HG02852 (cell line): ENCODE measurements around the gene KCNT2.
"Not testable (repeated sequence)": the region's sequence is repeated elsewhere in the genome, so short reads cannot be mapped to it uniquely, and the experiment has no call there.

ENCODE experiments used
- ATAC-seq: cut with Tn5 transposase; IDR thresholded peaks from one replicate; pipeline ENCODE4 v1.9.1; 2021; ENCODE audit warnings: mild to moderate bottlenecking, moderate library complexity; ENCODE audit not compliant: unreplicated experiment

The KCNT2 gene

DNA sequence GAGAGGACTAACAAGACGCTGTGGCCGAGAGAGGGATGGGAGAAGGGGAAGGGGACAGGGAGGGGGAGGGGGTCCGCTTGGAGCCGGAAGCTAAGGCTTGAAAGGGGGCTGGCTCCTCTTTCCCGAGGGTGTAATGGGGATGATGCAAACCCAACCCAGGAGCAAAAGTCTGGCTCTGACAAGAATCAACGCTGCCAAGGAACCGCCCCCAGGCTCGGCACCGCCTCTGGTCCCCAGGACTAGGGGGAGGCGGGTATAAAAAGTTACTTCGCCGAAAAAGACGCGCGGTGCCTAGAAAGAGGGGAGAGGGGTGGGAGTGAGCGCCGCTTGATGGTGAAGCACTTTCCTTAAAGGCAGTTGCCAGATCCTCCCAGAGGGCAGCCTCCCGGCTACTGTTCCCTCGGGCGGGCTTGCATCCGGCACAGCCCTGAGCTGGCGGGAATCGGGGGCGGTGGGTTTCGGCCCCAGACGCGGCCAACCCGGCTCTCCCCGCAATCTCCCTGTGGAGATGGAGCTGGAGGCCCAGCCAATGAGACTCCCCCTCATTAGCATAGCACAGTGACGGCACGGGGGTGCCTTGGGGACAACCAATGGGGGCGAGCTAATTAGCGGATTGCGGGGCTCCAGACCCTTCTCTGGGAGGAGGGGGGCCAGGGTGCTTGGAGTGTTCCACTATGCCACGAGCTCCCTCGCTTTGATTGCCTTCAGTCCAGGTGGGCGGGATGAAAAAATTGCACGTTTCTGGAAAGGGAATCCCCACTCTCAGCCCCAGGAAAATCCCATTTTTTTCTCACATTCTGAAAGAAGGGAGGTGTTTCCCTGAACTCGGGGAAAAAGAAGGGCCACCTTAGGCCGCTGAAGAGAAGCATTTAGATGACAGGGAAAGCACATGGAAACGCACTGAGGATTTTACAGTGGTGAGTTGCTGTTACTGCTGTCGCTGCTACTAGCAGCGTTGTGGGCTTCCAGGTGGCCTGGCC is at the start of gene KCNT2:
KCNT2 (minus strand) TSS at position 51 of the 980 bp plus-strand sequence. CDS start 131 bp downstream, outside the sequence.
- ATAC-seq = peak; percentile 50

DNA sequence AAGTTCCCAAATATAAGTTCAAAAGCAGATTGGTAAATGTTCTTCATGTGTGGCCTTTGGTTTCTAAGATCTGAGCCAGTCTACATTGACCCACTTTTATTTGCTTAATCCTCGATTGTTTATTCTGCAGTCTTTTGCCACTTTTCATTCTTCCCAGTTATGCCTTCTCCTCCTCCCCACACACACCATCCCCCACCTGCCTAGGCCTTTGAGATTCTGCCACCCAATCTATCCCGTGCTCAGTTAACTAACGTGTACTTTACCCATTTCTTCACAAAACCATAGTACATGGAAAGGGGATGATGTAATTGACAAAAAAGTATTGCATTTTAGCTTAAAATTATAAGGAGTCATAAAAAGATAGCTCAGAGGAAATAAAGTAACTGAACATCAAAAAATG is 47.3 kb upstream of the KCNT2 start:
- no peak for ATAC-seq

DNA sequence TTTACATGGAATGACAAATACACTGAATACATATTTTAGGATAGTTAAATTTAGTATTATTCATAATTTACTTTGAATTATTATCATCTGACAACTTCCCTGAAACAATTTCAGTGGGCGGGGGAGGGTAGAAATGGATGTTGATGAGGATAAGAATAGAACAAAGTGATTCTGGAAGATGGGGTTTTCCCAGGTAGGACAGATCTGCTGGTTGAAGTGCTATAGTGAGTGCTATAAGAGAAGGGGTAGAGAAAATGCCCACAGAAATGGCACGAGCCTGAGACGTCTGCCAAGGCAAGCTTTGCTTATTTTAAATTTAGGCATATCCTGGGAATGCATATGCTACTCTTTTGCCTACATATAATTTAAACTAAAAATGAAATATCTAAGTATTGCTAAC is 46.8 kb upstream of the KCNT2 start:
- no peak for ATAC-seq

DNA sequence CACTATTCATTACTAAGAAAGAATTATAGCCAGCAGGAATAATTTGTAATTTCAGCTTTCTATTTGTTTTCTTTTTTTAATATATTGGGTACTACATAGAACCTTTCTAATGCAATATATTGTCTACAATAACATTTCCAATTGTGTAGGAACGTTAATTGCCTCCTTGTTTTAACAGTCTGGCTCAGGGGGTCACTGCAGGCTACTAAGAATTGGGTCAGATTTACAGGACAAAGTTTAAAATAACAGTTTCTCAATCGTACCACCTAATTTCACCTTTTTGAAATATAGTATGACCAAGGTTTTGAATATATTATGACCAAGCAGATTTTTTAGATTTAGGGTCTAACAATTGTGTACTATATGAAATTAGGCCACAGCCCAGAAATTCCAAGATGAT is 46.0 kb upstream of the KCNT2 start:
- ATAC-seq = no peak

DNA sequence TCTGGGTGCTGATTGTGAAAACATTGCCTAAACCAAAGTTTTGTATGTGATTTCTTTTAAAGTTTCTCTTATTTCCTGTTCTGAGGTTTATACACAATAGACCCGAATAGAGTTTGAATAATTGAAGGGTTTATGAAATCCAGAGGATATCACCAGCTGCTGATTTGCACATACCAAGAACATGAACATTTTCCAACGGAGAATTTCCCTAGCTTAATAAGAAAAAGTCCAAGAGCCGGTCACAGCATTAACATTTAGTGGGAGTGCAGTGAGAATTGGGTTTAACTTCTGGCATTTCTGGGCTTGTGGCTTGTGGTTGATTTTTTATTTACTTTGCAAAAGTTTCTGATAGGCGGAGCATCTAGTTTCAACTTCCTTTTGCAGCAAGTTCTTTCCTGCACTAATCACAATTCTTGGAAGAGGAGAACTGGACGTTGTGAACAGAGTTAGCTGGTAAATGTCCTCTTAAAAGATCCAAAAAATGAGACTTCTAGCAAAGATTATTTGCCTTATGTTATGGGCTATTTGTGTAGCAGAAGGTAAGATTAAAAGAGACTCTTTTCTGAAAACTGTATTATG is 43.5 kb upstream of the KCNT2 start, which contains the start of gene CFH:
CFH (plus strand) TSS at position 407 of the 579 bp plus-strand sequence; CDS start at position 482, 75 bp downstream.
- no peak for ATAC-seq

DNA sequence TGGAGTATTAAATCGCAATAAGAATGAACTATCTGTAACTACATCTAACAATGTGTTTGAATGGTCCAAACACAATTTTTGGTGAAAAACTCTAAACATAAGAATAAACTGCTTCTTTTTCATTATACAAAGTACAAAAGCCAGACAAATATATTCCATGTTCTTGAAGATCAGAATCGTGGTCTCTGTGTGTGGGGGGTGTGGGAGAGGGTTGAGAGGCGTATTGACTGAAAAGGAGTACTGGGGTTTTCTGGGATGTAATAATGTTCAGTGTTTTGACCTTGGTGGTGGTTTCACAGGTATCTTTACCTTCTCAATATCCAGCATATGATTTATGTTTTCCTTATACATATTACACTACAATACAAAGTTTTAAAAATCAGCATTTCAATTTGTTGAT is 42.8 kb upstream of the KCNT2 start:
- ATAC-seq = no peak

DNA sequence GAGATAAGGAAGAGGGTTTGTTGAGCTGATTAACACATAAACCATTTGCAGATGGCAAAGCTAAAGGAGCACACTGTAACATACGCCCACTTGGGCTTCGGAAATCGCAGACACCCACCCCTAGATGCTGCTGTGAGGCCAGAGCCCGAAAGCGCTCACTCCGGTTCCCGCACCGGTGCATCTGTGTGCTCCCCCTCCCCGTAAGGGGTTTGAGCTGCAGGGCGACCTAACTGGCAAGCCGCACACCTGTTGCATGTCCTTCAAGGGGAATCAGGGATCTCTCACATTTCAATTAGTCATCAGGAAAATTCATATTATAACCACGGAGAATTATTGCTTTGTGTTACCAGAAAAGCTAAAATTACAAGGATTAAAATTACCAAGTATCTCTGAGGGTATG is 42.2 kb upstream of the KCNT2 start:
- no peak for ATAC-seq

DNA sequence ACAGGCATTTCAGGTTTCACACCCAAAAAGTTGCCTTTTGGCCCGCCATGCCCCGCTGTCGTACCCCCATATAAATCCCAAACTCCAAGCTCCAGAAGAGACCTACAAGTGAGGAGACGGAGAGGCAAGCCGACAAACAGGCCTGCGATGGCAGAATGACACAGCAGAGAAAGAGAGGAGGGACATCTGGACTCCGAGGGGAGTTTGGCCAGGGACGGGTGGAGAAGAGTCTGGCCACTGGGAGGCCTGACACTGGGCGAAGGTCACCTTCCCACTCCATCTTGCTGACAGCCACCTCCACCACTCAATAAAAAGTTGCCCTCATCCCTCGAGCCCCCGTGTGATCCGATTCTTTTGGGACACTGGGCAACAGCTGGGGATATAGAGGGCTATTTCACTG is 41.8 kb upstream of the KCNT2 start:
- ATAC-seq = no peak

DNA sequence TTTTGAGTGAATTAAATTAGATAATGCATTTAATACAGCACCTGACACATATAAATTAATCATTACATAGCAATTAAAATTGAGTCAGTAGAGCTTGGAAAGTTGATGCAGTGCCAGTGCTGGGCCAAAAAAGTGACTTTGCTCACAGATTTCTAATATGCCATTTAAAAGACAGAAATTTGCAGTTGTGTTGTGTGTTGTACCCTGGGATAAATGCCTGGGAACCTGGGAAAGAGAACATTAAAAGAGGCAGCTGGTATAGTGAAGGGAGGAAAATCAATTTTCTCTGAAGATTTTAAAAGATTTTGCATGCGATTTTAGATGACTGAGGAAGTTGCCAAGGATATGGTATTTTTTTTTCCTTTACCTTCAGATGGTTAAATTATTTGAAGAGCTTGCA is 32.7 kb upstream of the KCNT2 start:
- no peak for ATAC-seq

DNA sequence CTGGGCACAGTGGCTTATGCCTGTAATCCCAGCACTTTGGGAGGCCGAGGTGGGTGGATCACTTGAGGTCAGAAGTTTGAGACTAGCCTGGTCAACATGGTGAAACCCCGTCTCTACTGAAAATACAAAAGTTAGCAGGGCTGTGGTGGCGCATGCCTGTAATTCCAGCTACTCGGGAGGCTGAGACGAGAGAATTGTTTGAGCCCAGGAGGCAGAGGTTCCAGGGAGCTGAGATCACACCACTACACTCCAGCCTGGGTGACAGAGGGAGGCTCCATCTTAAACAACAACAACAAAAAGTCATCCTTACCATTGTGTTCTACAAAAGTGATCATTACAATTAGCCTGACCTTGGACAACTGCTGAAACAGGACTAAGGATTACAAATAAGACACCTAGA is 31.1 kb upstream of the KCNT2 start:
- not testable (repeated sequence) for ATAC-seq

DNA sequence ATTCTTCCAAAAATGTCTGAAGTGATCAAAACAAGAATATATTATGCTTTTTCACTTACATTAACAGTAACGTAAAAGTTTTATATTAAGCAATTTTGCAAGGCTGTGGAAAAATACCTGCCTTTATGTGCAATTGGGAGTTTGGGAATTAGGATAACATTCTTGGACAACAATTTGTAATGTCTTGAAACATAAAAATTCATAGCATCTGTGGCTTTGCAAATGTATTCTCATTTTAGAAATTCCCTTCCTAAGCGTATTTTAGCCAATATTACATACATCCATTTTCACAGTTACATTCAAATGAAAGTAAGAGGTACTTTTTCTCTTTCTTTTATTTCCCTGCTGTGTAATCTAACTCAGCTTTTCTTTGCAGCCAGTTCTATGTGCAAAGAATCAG is 30.2 kb upstream of the KCNT2 start:
- ATAC-seq = no peak

DNA sequence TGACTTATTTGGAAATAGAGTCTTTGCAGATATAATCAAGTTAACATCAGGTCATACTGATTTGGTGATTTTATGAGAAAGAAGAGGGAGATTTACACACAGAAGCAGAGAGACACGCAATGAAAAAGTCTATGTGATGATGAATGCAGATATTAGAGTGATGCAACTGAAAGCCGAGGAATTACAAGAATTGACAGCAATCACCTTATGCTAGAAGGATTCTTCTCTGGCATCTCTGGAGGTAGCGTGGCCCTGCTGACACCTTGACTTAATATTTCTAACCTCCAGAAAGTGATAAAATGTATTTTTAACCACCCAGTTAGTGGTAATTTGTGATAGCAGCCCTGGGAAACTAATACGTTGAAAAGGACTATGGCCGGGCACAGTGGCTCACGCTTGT is 29.4 kb upstream of the KCNT2 start:
- ATAC-seq = no peak

DNA sequence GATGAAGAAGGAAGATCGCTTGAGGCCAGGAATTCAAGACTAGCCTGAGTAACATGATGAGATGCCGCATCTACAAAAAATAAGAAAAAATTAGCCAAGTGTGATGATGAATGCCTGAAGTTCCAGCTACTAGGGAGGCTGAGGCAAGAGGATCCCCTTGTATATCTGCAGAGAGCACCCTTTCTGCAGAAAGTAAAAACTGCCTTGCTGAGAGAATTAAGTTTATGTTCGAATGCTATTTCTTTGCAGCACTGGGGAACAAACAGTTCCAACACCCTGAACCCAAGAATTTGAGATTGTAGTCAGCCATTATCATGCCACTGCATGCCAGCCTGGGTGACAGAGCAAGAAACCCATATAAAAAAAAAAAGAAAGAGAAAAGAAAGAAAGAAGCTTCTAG is 20.6 kb upstream of the KCNT2 start:
- ATAC-seq = no peak

DNA sequence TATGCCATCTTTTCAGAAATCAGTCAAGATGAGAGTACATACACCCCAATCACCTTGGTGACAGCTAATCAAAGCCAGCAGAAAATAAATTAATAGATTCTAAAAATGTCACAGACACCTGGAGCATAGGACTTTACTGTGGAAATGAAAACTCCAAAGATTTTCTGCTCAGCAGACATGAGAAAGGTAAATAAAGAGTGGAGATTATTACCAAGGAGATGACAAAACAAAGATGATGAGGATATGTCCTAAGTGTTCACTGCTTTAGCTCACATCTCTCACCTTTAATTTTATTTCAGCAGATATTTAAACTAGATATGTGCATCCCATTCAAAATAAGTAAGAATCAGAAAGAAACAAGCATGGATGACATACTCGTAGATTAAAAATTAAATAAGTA is 14.8 kb upstream of the KCNT2 start:
- no peak for ATAC-seq

DNA sequence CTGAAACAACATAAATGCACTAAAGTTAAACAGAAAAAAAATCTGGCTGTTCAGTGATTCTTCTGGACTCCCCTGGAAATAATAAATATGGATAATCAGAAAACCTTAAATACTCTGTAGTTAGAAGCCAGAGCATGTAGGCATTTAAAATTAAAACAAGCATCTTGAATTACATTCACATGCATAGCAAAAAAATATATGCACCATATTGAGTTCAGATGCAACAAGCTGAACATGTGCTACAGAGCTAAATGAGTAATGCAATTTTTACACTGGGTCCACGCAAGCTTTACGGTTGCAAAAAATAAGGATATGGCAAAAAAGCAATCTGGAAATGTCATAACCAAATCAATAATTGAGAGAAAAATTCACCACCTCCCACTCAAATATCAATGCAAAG is 11.5 kb upstream of the KCNT2 start:
- ATAC-seq = no peak

DNA sequence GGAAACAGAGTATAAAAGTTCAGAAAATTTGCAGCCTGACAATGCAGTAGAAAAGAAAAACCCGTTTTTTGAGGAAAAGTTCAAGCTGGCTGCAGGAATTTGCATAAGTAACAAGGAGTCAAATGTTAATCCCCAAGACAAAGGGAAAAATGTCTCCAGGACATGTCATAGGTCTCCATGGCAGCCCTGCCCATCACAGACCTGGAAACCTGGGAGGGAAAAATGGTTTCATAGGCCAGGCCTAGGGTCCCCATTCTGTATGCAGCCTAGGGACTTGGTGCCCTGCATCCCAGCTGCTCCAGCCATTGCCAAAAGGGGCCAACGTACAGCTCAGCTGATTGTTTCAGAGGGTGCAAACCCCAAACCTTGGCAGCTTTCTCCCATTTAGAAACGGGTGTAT is 3.6 kb upstream of the KCNT2 start:
- ATAC-seq = no peak

DNA sequence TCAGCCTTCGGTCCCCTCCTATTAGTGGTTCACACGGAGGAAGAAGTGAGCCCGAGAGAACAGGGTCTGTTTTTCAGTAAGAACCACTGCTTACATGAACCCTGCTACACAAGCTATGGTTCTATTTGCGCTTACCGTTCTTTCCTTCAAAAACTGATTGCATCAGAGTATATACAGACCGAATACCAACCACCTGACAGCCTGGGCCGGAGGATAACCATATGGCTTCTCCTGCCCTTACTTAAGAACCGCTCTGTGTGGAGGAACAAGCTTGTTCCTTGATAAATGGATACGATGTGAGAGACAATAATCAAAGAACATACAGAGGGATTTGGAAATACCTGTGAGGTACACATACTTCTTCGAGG is 1.1 kb upstream of the KCNT2 start:
- no peak for ATAC-seq

DNA sequence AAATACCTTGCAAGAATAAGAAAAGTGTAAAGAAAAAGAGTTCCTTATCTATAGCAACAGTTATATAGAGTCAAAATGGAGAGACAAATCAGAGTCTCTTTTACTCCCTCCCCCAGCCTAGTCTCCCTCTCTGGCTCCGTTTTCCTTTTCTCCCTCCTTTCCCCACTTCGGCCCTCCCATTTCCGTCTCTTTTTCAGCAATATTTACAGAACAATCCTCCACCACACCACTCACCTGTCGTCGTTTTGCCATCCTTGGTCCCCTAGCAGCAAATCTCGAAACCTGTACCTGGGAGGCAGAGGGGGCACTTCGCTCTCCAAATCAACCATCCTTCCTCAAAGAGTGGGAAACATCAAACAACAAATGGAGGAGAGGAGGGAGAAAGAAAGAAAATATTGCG is 259 bp downstream of the KCNT2 start:
- ATAC-seq = no peak

DNA sequence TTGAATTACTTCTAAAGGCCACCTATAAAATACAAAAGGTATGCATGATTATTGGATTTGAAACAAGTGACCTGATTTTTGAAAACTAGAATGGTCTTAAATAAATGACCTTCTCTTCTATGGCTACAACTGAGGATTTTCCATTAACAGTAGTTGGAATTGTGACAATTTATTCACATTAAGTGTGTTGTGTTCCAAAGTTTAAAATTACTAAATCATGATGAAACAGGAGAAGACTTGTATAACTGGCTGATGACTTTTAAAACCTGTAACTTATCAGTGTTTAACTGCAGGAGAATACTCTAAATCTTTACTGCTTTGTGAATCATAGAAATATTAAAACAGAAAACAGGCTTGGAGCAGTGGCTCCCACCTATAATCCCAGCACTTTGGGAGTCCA is 4.6 kb downstream of the KCNT2 start:
- ATAC-seq = no peak

DNA sequence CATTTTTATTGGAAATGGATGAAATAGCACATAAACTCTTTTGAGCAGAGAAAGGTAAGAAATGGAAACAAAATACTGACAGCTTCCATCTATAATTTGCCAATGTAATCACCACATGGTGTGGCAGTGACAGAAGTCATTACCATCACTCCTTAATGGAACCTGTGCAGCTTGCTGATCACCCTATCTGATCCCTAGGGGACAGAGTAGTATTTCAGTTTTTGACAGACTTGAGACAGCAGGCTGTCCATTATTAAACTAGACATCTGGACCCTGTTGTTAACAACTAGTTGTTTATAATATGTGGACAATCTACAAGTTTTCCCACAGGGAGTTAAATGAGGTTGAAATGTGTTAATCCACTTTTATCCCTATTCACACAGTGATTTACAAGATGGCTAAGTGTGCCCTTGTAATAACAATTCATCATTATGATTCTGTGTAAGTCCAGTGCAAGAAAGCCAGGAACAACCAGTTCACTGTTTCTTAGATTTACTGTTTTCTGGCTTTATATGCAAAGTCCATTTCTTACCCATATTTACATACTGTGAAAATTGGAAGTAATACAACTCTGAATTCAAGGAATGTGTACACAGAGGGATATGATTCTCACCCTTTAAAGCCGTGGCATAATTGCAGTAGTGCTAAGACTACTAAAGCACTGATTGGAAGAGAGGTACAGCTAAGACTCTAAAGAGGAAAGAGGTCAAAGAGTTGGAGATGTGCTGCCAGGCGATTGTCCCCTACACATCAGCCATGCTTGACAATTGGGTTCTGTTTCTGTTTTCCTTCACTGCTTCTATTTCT is 9.1 kb downstream of the KCNT2 start:
- no peak for ATAC-seq

DNA sequence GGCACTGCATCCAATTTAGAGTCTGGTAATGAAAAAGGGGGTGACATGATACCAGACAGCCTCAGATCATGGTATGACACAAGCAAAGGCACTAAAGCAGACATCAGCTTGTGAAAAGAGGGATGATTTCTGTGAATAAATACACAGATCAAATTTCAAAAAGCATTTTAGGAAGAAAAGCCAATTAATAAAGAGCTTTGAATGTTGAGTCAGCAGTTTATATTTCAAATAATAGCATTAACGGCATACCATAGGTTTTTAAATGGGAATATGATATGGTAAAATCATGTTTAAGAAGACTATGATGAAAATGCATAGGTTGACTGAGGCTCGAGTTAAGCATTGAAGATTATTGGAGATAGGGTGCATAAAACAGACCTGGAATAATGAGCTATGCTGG is 13.5 kb downstream of the KCNT2 start:
- ATAC-seq = no peak

DNA sequence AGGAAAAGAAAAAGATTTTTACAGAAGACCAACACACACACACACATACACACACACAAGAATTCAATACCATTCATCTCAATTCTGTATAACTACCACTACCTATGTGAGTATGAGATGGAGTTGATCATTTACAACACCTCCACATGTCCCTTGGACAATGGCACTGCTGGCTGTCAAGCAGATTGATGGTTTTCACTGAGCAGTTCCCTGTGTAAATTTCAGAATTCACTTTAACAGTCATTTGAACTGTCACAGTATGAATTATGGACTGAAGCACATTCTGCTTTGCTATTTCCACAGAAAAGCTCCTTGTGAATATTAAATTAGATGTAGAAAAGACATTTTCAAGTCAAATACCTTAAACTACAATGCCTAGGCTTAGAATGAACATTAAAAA is 14.3 kb downstream of the KCNT2 start:
- no peak for ATAC-seq
